Erythroblast (primary cell): ENCODE measurements around the gene MUC3A.

Source experiments
- GATA1 ChIP-seq: IDR thresholded peaks from 2 replicates; pipeline ENCODE4 v1.6.1; 2011; ENCODE audit warnings: low read depth, mild to moderate bottlenecking, control low read depth, low read length, moderate library complexity
- POLR2A ChIP-seq: IDR thresholded peaks from 2 replicates; pipeline ENCODE4 v1.6.1; 2011; ENCODE audit warnings: mild to moderate bottlenecking, low read length

- no peak for TF ChIP-seq POLR2A
- TF ChIP-seq GATA1 = no peak
Measured at GRCh38 chr7:100972002-100972347, 22.6 kb downstream of the MUC3A start.
